ENCODE results near the gene MAPK4.
"Not testable (repeated sequence)": the region's sequence is repeated elsewhere in the genome, so short reads cannot be mapped to it uniquely, and the experiment has no call there.

MAPK4 gene

DNA sequence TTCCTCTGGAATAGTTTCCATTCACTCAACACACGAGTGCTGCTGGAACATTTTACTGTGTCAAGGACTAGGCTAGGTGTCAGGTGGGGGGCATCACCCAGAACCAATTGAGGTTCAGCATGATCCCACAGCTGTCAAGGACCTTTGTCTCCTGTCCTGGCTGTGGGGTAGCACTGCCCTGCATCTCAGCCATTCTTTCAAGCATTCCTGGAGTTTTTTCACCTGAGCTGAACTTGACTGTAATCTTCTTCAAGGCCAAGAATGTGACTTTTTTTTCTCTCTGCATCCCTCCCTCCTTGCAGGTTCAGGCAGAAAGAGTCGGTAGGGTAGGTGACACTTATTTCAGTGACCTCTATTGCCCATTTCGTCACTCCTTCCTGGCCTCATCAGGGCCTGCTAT, 3.5 kb downstream of the MAPK4 start:
- DNase-seq (no peak), ATAC-seq (ENCODE audit: insufficient read depth, low read depth) (no peak)
- Histone ChIP-seq H3K4me2 (ENCODE audit: insufficient read depth, low read length) (no peak overlapping the region), H3K4me1 (ENCODE audit: insufficient read depth, low read length) (no peaks in the 10 kb centered on the region), H3K4me3 (ENCODE audit: low read depth in 1 of 2, low read length in 2 of 2) (no peak overlapping the region), H3K9me3 (ENCODE audit: insufficient read depth, low read length, severe bottlenecking) (no peaks in the 10 kb centered on the region), H3K27ac (ENCODE audit: low read length) (no peak overlapping the region), H3K9ac (ENCODE audit: low read depth, low read length) (no peak overlapping the region), H3K27me3 (ENCODE audit: insufficient read depth, low read length, poor library complexity) (no peaks in the 10 kb centered on the region), H4K20me1 (ENCODE audit: insufficient read depth, low read length) (no peaks in the 10 kb centered on the region), H3K36me3 (ENCODE audit: insufficient read depth, low read length) (no peaks in the 10 kb centered on the region), H2AFZ (ENCODE audit: low read depth, low read length) (no peak overlapping the region), H3K79me2 (ENCODE audit: insufficient read depth, low read length) (no peaks in the 10 kb centered on the region)
- TF ChIP-seq, protein P1, sequence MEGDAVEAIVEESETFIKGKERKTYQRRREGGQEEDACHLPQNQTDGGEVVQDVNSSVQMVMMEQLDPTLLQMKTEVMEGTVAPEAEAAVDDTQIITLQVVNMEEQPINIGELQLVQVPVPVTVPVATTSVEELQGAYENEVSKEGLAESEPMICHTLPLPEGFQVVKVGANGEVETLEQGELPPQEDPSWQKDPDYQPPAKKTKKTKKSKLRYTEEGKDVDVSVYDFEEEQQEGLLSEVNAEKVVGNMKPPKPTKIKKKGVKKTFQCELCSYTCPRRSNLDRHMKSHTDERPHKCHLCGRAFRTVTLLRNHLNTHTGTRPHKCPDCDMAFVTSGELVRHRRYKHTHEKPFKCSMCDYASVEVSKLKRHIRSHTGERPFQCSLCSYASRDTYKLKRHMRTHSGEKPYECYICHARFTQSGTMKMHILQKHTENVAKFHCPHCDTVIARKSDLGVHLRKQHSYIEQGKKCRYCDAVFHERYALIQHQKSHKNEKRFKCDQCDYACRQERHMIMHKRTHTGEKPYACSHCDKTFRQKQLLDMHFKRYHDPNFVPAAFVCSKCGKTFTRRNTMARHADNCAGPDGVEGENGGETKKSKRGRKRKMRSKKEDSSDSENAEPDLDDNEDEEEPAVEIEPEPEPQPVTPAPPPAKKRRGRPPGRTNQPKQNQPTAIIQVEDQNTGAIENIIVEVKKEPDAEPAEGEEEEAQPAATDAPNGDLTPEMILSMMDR (IDR thresholded peaks at IDR 0.05; ENCODE audit: borderline replicate concordance, extremely low read depth, low read length, poor library complexity, severe bottlenecking): no peak
- no peak for TF ChIP-seq EZH2 (IDR thresholded peaks at IDR 0.05; ENCODE audit: borderline replicate concordance, low read depth, low read length, severe bottlenecking)

DNA sequence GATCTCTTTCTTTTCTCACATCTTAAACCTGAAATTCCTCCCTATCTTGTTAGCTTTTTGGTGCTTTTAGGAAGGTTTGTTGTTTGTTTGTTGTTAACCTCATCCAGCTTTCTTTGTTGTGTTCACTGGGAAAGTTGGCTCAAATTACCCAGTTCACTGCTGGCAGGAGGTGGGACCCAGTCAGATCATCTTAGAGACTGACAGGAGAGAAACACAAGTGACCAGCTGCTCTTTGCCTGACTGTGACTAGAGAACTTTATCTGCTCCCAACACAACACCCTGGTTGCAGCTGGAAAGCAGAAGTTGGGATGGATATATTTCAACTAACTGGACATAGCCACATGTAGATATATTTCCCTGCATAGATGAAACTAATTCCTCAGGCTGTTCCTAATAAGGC, 10.0 kb downstream of the MAPK4 start:
- H3K27ac ChIP-seq (ENCODE audit: low read length): no peak overlapping the region
- no peak overlapping the region for H3K9ac ChIP-seq (ENCODE audit: low read depth, low read length)
- H4K20me1 ChIP-seq (ENCODE audit: insufficient read depth, low read length): no peaks in the 10 kb centered on the region
- H2AFZ ChIP-seq (ENCODE audit: low read depth, low read length): no peak overlapping the region
- H3K79me2 ChIP-seq (ENCODE audit: insufficient read depth, low read length): no peaks in the 10 kb centered on the region
- peaks cover 3% of the 10 kb centered on the region for H3K27me3 ChIP-seq (ENCODE audit: insufficient read depth, low read length, poor library complexity)
- TF ChIP-seq, protein P1 (IDR thresholded peaks at IDR 0.05; ENCODE audit: borderline replicate concordance, extremely low read depth, low read length, poor library complexity, severe bottlenecking): no peak
- no peak for TF ChIP-seq EZH2 (IDR thresholded peaks at IDR 0.05; ENCODE audit: borderline replicate concordance, low read depth, low read length, severe bottlenecking)
- no peaks in the 10 kb centered on the region for H3K4me1 ChIP-seq (ENCODE audit: insufficient read depth, low read length)
- H3K36me3 ChIP-seq (ENCODE audit: insufficient read depth, low read length): no peaks in the 10 kb centered on the region
- H3K4me2 ChIP-seq (ENCODE audit: insufficient read depth, low read length): no peak overlapping the region
- H3K9me3 ChIP-seq (ENCODE audit: insufficient read depth, low read length, severe bottlenecking): no peaks in the 10 kb centered on the region
- H3K4me3 ChIP-seq (ENCODE audit: low read depth in 1 of 2, low read length in 2 of 2): no peak overlapping the region
- ATAC-seq (ENCODE audit: insufficient read depth, low read depth) (no peak), DNase-seq (no peak)

DNA sequence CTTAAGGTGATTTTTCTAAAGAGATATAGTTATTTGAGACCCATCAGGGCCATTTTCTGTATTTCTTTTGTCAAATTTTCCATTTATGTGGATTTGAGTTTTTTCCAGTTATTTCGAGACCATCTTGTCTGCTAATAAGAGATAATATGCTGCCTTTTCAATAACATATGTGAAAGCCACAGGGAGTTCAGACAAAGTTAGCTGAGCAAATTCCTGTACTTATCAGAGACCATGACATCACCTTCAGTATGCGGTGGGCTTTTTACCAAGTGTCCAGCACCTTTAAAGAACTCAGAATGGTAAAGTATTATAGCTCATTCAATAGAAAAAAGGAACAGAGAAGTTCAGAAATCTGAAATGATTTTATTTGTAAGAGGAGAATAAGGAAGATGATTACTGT, 11.7 kb downstream of the MAPK4 start:
- Histone ChIP-seq H4K20me1 (ENCODE audit: insufficient read depth, low read length) (no peaks in the 10 kb centered on the region), H2AFZ (ENCODE audit: low read depth, low read length) (no peak overlapping the region), H3K4me1 (ENCODE audit: insufficient read depth, low read length) (no peaks in the 10 kb centered on the region), H3K36me3 (ENCODE audit: insufficient read depth, low read length) (no peaks in the 10 kb centered on the region), H3K9me3 (ENCODE audit: insufficient read depth, low read length, severe bottlenecking) (no peaks in the 10 kb centered on the region), H3K9ac (ENCODE audit: low read depth, low read length) (no peak overlapping the region), H3K27me3 (ENCODE audit: insufficient read depth, low read length, poor library complexity) (peaks cover 3% of the 10 kb centered on the region), H3K27ac (ENCODE audit: low read length) (no peak overlapping the region), H3K4me2 (ENCODE audit: insufficient read depth, low read length) (no peak overlapping the region), H3K79me2 (ENCODE audit: insufficient read depth, low read length) (no peaks in the 10 kb centered on the region), H3K4me3 (ENCODE audit: low read depth in 1 of 2, low read length in 2 of 2) (no peak overlapping the region)
- DNase-seq (no peak), ATAC-seq (ENCODE audit: insufficient read depth, low read depth) (no peak)
- TF ChIP-seq, protein P1 (IDR thresholded peaks at IDR 0.05; ENCODE audit: borderline replicate concordance, extremely low read depth, low read length, poor library complexity, severe bottlenecking): no peak
- no peak for TF ChIP-seq EZH2 (IDR thresholded peaks at IDR 0.05; ENCODE audit: borderline replicate concordance, low read depth, low read length, severe bottlenecking)

DNA sequence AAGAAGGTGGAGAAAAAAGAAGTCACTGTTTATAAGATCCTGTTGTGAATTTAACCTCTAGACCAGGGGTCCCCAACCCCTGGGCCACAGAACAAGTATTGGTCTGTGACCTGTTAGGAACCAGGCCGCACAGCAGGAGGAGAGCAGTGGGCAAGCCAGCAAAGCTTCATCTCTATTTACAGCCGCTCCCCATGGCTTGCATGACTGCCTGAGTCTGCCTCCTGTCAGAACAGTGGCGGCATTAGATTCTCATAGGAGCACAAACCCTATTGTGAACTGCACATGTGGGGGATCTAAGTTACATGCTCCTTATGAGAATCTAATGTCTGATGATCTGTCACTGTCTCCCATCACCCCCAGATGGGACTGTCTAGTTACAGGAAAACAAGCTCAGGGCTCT, 13.3 kb downstream of the MAPK4 start:
- not testable (repeated sequence) for DNase-seq; H3K4me2 ChIP-seq (ENCODE audit: insufficient read depth, low read length); H3K9me3 ChIP-seq (ENCODE audit: insufficient read depth, low read length, severe bottlenecking); H3K36me3 ChIP-seq (ENCODE audit: insufficient read depth, low read length); H3K4me1 ChIP-seq (ENCODE audit: insufficient read depth, low read length); H4K20me1 ChIP-seq (ENCODE audit: insufficient read depth, low read length); H2AFZ ChIP-seq (ENCODE audit: low read depth, low read length); H3K79me2 ChIP-seq (ENCODE audit: insufficient read depth, low read length); H3K9ac ChIP-seq (ENCODE audit: low read depth, low read length); H3K27me3 ChIP-seq (ENCODE audit: insufficient read depth, low read length, poor library complexity); ATAC-seq (ENCODE audit: insufficient read depth, low read depth); H3K27ac ChIP-seq (ENCODE audit: low read length); H3K4me3 ChIP-seq (ENCODE audit: low read depth in 1 of 2, low read length in 2 of 2)

All from DND-41 (cell line).